GM23338 (cell line): ENCODE results near the gene LYSMD3. TPM values are rescaled to one million over a fixed set of nuclear protein-coding genes. Genes with fewer than 3 reads are reported as not detected.

ENCODE experiments used
- ATAC-seq: fragments of 200-7000 bp; cut with Tn5 transposase; 3 replicates; pipeline ENCODE4 v1.9.1; 2020
- DNase-seq: peaks from one replicate; pipeline ENCODE4 v3.0.0-alpha.2; 2015; ENCODE audit warnings: low spot score
- H2AFZ ChIP-seq: fragments of 200-600 bp; sonication (generic); 2 replicates; pipeline ENCODE4 v1.8.0; 2016; ENCODE audit warnings: antibody characterized with exemption, mild to moderate bottlenecking, moderate library complexity
- H3F3A ChIP-seq: fragments of 200-600 bp; sonication (generic); replicated peaks from 2 replicates; pipeline ENCODE4 v1.8.0; 2017; ENCODE audit warnings: antibody characterized with exemption, mixed run types, low read depth
- H3K27ac ChIP-seq: fragments of 200-600 bp; sonication (generic); 2 replicates; pipeline ENCODE4 v1.6.1; 2016; ENCODE audit warnings: low read depth
- H3K27me3 ChIP-seq: fragments of 200-600 bp; sonication (generic); 2 replicates; pipeline ENCODE4 v1.8.0; 2016; ENCODE audit warnings: mild to moderate bottlenecking, mixed run types, moderate library complexity; ENCODE audit not compliant: insufficient read depth
- H3K36me3 ChIP-seq: fragments of 200-600 bp; sonication (generic); 2 replicates; pipeline ENCODE4 v1.8.0; 2016; ENCODE audit warnings: mild to moderate bottlenecking; ENCODE audit not compliant: insufficient read depth
- H3K4me1 ChIP-seq: fragments of 200-600 bp; sonication (generic); 2 replicates; pipeline ENCODE4 v1.8.0; 2016; ENCODE audit warnings: mild to moderate bottlenecking, moderate library complexity; ENCODE audit not compliant: insufficient read depth
- H3K4me2 ChIP-seq: fragments of 200-600 bp; sonication (generic); 2 replicates; pipeline ENCODE4 v1.7.1; 2017; ENCODE audit warnings: mixed run types
- H3K4me3 ChIP-seq: fragments of 200-600 bp; sonication (generic); 2 replicates; pipeline ENCODE4 v1.6.1; 2016; ENCODE audit warnings: mixed run types
- H3K79me2 ChIP-seq: fragments of 200-600 bp; sonication (generic); replicated peaks from 2 replicates; pipeline ENCODE4 v1.8.0; 2017; ENCODE audit warnings: mild to moderate bottlenecking; ENCODE audit not compliant: insufficient read depth
- H3K9me2 ChIP-seq: fragments of 200-600 bp; sonication (generic); 2 replicates; pipeline ENCODE4 v1.8.0; 2017; ENCODE audit not compliant: insufficient read depth
- H4K20me1 ChIP-seq: fragments of 200-600 bp; sonication (generic); replicated peaks from 2 replicates; pipeline ENCODE4 v1.8.0; 2017; ENCODE audit warnings: mild to moderate bottlenecking; ENCODE audit not compliant: insufficient read depth
- H3K27ac Mint-ChIP-seq: 2 replicates; pipeline ENCODE4 v1.8.0; 2020; ENCODE audit warnings: inconsistent platforms, mild to moderate bottlenecking, moderate library complexity, mixed read lengths
- H3K27me3 Mint-ChIP-seq: 3 replicates; pipeline ENCODE4 v1.8.0; 2022; ENCODE audit warnings: low read depth, mild to moderate bottlenecking, moderate library complexity, mixed read lengths, inconsistent platforms; ENCODE audit not compliant: insufficient read depth, poor library complexity
- H3K36me3 Mint-ChIP-seq: 3 replicates; pipeline ENCODE4 v1.8.0; 2021; ENCODE audit warnings: low read depth, mild to moderate bottlenecking, inconsistent platforms, moderate library complexity, mixed read lengths
- H3K4me1 Mint-ChIP-seq: 3 replicates; pipeline ENCODE4 v1.8.0; 2020; ENCODE audit warnings: mild to moderate bottlenecking, inconsistent platforms, mixed read lengths
- H3K4me3 Mint-ChIP-seq: 3 replicates; pipeline ENCODE4 v1.8.0; 2021; ENCODE audit warnings: moderate library complexity, mild to moderate bottlenecking, inconsistent platforms, mixed read lengths
- H3K9me3 Mint-ChIP-seq: 3 replicates; pipeline ENCODE4 v1.8.0; 2020; ENCODE audit warnings: moderate library complexity, mild to moderate bottlenecking, inconsistent platforms, mixed read lengths
- CREB1 ChIP-seq: fragments of 250-450 bp; sonication (Bioruptor Pico); IDR thresholded peaks from 2 replicates; pipeline ENCODE4 v1.5.0; 2020; ENCODE audit warnings: low read depth, mild to moderate bottlenecking, moderate library complexity
- CTCF ChIP-seq, 2 experiments: fragments of 200-600 bp in 1 of 2; sonication (generic) in 1 of 2; conservative IDR thresholded peaks; 2 replicates each; pipeline versions ENCODE4 v1.5.1 to v1.6.1; 2016 to 2017; ENCODE audit warnings: antibody characterized with exemption in 2 of 2, low read depth in 2 of 2, mild to moderate bottlenecking in 2 of 2, moderate library complexity in 1 of 2
- ETS1 ChIP-seq: IDR thresholded peaks from 2 replicates; pipeline ENCODE4 v1.6.1; 2016; ENCODE audit warnings: antibody characterized with exemption
- EZH2 ChIP-seq: fragments of 200-600 bp; sonication (generic); IDR thresholded peaks from one replicate; pipeline ENCODE4 v1.8.0; 2017; ENCODE audit warnings: antibody characterized with exemption, mild to moderate bottlenecking, low read depth; ENCODE audit not compliant: unreplicated experiment
- EZH2phosphoT487 ChIP-seq: fragments of 200-600 bp; sonication (generic); IDR thresholded peaks from one replicate; pipeline ENCODE4 v1.8.1; 2018; ENCODE audit warnings: antibody characterized with exemption; ENCODE audit not compliant: unreplicated experiment
- JUNB ChIP-seq: IDR thresholded peaks from one replicate; pipeline ENCODE4 v1.6.1; 2016; ENCODE audit warnings: antibody characterized with exemption; ENCODE audit not compliant: unreplicated experiment
- NANOG ChIP-seq: IDR thresholded peaks from 2 replicates; pipeline ENCODE4 v1.6.1; 2016; ENCODE audit warnings: antibody characterized with exemption, borderline replicate concordance
- POLR2AphosphoS5 ChIP-seq: IDR thresholded peaks from 2 replicates; pipeline ENCODE4 v1.6.1; 2016; ENCODE audit warnings: antibody characterized with exemption, low read depth
- REST ChIP-seq: IDR thresholded peaks from one replicate; pipeline ENCODE4 v1.6.1; 2018; ENCODE audit warnings: antibody characterized with exemption; ENCODE audit not compliant: unreplicated experiment
- STAT1 ChIP-seq: IDR thresholded peaks from one replicate; pipeline ENCODE4 v1.6.1; 2016; ENCODE audit warnings: antibody characterized with exemption; ENCODE audit not compliant: unreplicated experiment
- ZNF114 ChIP-seq: fragments of 250-450 bp; sonication (Bioruptor Pico); IDR thresholded peaks from 2 replicates; pipeline ENCODE4 v1.5.0; 2020; ENCODE audit warnings: mild to moderate bottlenecking, moderate library complexity
- ZNF331 ChIP-seq: fragments of 250-450 bp; sonication (Bioruptor Pico); IDR thresholded peaks from 2 replicates; pipeline ENCODE4 v1.5.0; 2020; ENCODE audit warnings: low read depth, mild to moderate bottlenecking, moderate library complexity
- ZNF462 ChIP-seq: fragments of 250-450 bp; sonication (Bioruptor Pico); IDR thresholded peaks from 2 replicates; pipeline ENCODE4 v1.5.0; 2020; ENCODE audit warnings: mild to moderate bottlenecking, moderate library complexity
- polyA plus RNA-seq: library from polyadenylated mRNA; unstranded; fragments of >200 nt; fragmentation: Nextera tagmentation; extraction: Ambion mirVana; gene quantifications from 2 replicates; pipeline ENCODE4 v1.2.1, GENCODE V29; 2016
- total RNA-seq: library from RNA; depleted of rRNA; stranded (reverse); fragments of >200 nt; shearing (Covaris generic); gene quantifications from 2 replicates; pipeline ENCODE4 v1.2.3, GENCODE V29; 2014

Gene LYSMD3
- total and polyA plus RNA-seq, 2 experiments from 2014 or later: 10.7 to 19.6 TPM

GRCh38 chr5:90549729-90550275 is 20.4 kb upstream of the LYSMD3 start (continued):
- TF ChIP-seq POLR2AphosphoS5 (no peak), ZNF114 (no peak), STAT1 (no peak), EZH2phosphoT487 (no peak), JUNB (no peak)

GRCh38 chr5:90549223-90549622 is 19.8 kb upstream of the LYSMD3 start:
- Histone ChIP-seq H3K9me2 (0 out of 2 replicates have a peak, but pooled peaks cover 4% of the 10 kb centered on the region), H3K27me3 (no peaks in the 10 kb centered on the region), H3K36me3 (no peaks in the 10 kb centered on the region), H3K4me2 (no peak overlapping the region), H3K4me1 (peaks cover 46% of the 10 kb centered on the region), H3K4me3 (no peak overlapping the region), H3F3A (no peaks in the 10 kb centered on the region), H2AFZ (no peak overlapping the region), H3K27ac (no peak overlapping the region), H4K20me1 (no peaks in the 10 kb centered on the region), H3K79me2 (no peaks in the 10 kb centered on the region)
- ATAC-seq (no peak), DNase-seq (no peak)
- H3K9me3 Mint-ChIP-seq: no peaks in the 10 kb centered on the region
- TF ChIP-seq JUNB (no peak), ZNF462 (CRISPR knock-in tag) (no peak), ZNF114 (no peak), EZH2phosphoT487 (no peak), STAT1 (no peak), REST (no peak), ZNF331 (no peak), ETS1 (no peak), CREB1 (CRISPR knock-in tag) (no peak), CTCF (conservative IDR thresholded peaks at IDR 0.05; ENCODE audit: low read depth in 2 of 2) (no peak), NANOG (no peak), POLR2AphosphoS5 (no peak), EZH2 (no peak)
- H3K4me3 Mint-ChIP-seq: no peak overlapping the region
- peaks cover 4% of the 10 kb centered on the region for H3K27me3 Mint-ChIP-seq
- no peaks in the 10 kb centered on the region for H3K36me3 Mint-ChIP-seq
- peaks cover 44% of the 10 kb centered on the region for H3K4me1 Mint-ChIP-seq
- no peak overlapping the region for H3K27ac Mint-ChIP-seq
